Measurements from ENCODE around the gene SPTBN4. TPM values are rescaled to one million over a fixed set of nuclear protein-coding genes. Genes with fewer than 3 reads are reported as not detected.
"Not testable (repeated sequence)": the region's sequence is repeated elsewhere in the genome, so short reads cannot be mapped to it uniquely, and the experiment has no call there.

The SPTBN4 gene
- total RNA-seq, 1 donor from 2014 or later: 0.20 TPM

DNA sequence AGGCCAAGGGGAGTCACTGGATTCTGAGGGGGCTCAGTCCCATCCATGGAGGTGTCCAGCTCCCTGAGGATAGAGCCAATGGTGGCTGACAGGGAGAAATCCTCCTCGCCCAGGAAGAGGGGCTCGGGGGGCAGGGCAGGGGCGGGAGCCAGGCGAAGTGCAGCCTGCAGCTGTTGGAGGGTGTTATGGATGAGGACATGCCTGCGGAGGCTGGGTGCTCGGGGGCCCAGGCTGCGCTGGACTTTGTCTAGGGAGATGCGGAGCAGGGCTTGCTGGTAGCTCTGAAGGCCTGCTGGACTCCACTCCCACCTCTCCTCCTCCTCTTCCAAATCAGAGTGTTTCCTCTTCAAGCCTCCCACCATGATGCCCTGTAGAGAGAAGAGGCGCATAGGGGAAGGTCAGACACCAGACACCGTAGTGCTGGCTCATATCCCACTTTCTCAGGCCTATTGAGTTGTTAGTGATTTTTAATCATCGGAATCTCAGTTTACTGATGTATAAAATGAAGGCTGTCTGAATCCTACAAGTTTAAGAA is 25.0 kb upstream of the SPTBN4 start:
- no peak for DNase-seq (ENCODE audit: low read depth, low spot score)

DNA sequence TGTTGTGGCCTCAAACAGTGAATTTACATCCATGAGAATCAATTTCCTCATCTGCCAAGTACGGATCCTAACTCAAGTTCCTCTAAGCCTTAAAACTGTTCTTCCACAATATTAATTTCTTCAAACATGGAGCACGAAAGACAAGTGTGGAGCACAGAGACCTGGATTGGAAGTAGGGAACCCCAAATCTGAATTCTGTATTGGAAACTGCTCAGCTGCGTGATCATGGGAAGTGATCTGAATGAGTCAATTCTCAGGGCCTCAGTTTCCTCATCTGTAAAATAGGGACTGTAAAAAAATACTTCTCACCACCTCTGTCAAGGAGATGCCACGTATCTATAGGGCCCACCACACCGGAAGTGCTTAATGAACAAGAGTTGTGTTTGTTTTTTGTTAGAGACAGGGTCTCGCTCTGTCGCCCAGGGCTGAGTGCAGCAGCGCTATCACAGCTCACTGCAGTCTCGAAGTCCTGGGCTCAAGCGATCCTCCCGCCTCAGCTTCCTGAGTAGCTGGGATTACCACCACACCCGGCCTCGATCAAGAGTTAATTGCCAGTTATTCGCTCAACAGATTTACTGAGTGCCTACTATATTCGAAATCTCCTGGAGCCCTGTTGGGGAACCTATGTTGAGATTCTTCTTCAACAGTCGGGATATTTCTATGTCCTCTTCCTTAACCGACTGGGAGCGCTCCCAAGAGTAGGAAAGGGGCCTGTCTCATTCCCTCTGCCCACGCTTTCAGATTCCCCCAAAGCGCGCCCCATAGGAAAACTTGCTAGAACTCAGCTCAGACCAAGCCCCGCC is 24.3 kb upstream of the SPTBN4 start:
- DNase-seq (ENCODE audit: low read depth, low spot score): no peak

DNA sequence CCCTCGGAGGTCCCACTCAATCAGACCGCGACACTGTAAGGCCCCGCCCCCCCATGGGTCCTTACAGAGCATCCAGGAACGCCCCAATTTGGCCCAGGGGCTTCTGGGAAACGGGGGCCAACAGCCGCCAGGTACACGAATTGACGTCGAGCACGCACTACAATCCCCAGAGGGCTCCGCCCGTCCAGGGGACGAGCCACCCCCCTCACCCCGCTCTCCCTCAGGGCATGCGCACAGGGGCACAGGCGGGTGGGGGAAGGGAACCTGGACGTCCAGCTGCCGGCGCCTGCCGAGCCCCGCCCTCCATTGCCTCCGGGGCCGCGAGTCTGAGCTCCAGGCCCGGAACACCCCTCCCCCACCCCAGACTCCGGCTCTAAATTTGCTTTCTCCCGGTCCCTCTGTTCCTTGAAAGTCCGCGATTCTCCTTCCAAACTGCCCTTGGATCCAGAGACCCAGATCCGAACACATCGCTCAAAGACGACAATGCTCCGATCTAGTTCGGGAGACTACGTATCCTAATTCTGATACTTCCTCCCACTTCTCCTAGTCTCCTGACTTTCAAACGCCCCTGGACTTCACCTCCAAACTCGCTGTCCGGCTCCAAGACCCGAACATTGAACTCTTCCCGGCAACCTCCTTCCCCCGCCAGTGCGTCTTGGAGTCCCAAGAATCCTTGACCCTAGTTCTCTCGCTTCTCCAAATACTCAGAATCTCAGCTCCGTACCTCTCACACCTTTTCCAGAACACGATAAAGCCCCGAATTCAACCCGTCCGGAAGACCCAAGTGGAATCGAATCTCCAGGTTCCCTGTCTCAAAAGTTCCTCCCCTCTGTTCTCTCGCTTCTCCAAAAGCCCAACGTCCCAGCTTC is 23.4 kb upstream of the SPTBN4 start:
- DNase-seq (ENCODE audit: low read depth, low spot score): peak; percentile 98

DNA sequence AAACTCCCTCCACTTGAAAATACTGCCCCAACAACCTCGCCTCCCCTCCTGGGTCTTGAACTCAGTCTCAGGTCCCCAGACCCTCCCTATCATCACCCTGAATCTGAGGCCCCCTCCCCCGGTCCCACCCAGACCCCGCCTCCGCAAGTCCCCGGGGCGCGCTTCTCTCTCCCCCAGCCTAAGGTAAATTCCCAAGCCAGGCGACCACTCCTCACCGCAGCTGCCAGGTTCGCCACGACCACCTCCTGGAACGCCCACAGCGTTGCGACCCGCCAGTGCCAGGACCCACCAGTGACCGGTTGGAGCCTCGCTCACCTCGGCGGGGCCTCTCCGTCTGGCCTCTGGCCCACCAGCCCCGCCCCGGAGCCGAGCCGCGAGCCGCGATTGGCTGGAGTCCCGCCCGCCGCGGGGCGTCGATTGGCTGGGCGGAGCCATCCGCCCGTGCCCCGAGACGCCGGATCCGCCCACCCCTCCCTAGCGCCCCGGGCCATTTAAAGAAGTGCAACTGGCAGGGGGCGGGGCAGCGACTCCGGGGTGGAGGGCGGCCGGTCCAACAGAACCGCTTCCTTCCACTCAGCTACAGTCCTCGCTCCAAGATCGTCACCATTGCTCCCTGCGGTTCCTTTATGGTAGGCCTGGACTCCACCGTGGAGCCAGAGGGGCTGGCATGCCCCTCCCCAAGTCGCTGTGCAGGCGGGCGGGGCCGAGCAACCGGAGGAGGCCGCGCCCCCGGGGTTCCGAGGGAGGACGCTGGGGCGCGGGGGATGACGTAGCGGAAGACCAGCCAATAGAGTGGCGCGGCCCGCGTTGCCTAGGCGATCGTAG is 22.6 kb upstream of the SPTBN4 start, which contains the start of gene SERTAD3:
Gene SERTAD3, minus strand, starts transcription at position 336 of the 825 bp plus-strand sequence. CDS start 2,255 bp downstream, outside the sequence.
- DNase-seq (ENCODE audit: low read depth, low spot score): peak; percentile 82

DNA sequence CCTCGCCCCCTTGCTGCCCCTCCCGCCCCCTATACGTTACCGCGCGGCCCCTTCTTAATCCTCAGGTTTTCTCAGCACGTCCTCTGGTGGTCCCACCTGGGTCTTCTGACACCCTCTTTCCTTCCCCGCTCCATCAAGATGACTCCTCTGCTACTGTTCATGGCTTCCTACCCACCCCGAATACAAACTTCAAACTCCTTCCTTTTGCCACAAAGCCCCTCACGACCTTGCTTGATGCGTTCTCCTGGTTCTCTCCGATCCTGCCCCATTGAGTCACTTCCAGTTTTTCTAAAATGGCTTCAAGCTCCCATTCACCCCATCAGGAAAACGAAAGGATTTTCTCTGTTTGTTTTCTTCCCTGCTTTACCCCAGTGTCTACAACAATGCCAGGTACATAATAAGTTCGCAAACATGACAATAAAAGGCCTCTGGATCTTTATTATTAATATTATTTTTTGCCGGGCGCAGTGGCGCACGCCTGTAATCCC is 21.9 kb upstream of the SPTBN4 start:
- DNase-seq (ENCODE audit: low read depth, low spot score): no peak

DNA sequence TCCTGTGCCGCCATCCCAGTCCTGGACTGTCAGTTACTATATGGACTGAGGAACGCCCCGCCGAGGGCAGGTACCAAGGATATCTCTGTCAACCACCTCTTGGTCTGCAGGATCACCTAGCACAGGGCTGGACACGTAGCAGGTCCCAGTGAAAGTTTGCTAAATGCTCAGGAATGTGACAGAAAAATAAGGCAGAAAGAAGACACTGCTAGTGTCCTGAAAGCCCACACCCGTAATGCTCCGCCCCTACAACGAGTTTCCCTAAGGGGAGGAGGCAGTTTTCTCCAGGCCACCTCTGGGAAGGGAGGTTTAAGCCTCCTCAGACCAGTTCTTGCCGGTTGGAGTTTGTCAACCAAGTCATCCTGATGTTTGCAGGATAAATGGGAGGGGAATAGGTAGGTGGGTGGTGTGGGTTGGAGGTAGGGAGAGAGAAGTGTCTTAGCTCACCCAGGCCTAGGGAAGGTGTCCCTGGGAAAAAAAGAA is 21.0 kb upstream of the SPTBN4 start:
- no peak for DNase-seq (ENCODE audit: low read depth, low spot score)

DNA sequence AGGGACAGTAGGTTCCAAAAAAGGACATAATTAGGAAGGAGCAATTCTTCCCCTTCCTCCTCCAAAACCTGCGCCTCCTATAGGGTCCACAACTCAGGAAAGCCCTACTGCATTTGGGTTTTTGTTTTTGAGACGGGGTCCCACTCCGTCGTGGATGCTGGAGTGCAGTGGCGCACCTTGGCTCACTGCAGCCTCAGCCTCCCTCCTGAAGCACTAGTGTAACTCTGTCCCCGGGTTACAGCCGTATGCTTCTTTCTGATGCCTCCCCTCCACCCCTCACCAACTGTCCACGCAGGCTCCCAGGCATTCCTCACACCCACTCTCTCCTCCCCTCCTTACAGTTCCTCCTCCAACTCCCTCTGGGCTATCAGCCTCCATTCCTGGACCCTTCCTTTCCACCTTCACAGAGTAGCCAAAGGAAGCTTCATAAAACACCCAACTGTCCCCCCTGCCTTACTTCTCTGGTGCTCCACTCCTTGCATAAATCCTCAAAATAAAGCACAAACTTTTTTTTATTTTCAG is 20.5 kb upstream of the SPTBN4 start:
- no peak for DNase-seq (ENCODE audit: low read depth, low spot score)

DNA sequence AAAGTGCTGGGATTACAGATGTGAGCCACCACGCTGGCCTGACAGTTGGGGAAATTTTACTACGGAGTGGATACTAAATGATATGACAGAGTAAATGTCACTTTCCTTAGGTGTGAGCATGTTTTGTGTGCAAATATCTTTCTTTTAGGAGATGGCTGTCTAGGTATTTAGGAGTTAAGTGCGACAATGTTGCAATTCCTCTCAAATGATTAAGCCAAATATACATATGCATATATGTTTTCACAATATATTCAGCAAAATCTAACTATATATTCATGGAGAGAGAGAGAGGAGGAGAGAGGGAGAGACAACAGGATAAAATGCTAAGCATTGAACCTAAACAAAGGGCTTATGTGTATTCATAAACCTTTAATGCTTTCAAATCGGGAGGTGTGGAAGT is 17.3 kb upstream of the SPTBN4 start:
- DNase-seq (ENCODE audit: low read depth, low spot score): no peak

DNA sequence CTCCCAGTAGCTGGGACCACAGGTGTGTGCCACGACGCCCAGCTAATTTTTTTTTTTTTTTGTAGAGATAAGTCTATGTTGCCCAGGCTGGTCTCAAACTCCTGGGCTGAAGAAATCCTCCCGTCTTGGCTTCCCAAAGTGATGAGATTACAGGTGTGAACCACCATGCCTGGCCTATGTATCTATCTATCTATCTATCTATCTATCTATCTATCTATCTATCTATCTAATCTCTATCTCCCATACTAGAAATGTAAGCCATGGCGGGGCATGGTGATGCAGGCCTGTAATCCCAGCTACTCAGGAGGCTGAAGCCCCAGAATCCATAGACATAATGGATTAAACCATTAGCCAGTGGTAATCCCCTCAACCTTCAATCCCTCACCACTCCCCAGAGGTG is 16.1 kb upstream of the SPTBN4 start:
- no peak for DNase-seq (ENCODE audit: low read depth, low spot score)

DNA sequence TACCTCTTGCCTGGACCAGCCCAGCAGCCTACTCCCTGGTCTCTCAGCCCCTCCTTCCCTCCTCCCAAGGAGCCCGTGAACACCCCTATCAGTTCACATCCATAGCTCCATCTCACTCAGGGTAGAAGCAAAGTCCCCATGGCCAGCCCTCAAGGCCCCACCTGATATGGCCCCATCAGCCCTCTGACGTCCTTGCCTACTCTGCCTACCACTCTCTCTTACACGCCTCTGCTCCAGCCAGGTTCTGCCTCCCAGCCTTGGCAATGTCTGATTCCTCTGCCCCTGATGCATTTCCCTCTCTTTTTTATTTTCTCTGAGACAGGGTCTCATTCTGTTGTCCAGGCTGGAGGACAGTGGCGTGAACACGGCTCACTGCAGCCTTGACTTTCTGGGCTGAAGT is 14.8 kb upstream of the SPTBN4 start:
- DNase-seq (ENCODE audit: low read depth, low spot score): no peak

DNA sequence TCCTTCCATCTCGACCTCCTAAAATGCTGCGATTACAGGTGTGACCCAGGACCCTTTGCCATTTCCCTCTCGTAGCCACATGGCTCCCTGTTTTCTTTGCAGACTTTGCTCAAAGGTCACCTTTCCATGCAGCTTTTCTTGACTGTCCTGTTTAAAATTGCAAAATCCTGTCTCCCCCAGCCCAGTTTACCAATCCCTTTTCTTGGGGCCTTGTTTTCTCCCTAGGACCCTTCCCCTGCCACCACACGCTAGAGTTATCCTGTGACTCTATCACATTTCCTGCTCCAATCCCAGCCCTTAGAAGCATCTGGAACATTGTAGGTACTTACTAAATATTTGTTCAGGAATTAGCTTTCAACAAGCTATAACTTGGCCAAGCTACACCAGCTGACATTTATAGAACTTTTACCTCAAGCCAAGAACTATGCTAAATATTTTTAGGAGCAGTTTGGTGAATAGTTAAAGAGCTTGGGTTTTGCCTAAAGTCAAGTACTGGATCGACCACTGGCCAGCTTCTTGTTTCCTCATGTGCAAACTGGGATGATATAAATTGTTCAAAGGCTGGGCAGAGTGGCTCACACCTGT is 13.6 kb upstream of the SPTBN4 start:
- DNase-seq (ENCODE audit: low read depth, low spot score): no peak

DNA sequence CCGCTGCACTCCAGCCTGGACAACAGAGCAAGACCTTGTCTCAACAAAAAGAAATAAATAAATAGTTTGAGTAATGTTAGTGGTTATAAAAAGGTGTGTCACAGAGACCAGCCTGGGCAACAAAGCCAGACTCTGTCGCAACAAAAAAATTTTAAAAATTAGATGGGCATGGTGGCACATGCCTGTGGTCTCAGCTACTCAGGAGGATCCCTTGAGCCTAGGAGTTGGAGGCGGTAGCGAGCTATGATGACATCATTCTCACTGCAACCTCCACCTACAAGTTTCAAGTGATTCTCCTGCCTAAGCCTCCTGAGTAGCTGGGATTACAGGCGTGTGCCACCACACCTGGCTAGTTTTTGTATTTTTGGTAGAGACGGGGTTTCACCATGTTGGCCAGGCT is 12.9 kb upstream of the SPTBN4 start:
- DNase-seq (ENCODE audit: low read depth, low spot score): not testable (repeated sequence)

DNA sequence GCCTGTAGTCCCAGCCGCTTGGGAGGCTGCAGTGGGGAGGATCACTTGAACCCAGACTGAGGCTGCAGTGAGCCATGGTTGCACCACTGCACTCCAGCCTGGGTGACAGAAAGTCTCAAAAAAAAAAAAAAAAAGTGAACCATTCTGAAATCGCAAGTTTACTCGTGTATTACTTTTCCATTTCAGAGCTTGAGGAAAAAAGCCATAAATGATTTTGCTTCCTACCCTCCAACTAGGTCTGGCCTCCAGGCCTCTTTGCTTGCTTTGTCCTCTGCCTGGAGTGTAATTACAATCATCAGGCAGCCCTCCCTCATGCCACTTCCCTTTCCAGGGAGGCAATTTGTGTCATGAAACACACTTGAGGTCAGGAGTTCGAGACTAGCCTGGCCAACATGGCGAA is 9.8 kb upstream of the SPTBN4 start:
- no peak for DNase-seq (ENCODE audit: low read depth, low spot score)

DNA sequence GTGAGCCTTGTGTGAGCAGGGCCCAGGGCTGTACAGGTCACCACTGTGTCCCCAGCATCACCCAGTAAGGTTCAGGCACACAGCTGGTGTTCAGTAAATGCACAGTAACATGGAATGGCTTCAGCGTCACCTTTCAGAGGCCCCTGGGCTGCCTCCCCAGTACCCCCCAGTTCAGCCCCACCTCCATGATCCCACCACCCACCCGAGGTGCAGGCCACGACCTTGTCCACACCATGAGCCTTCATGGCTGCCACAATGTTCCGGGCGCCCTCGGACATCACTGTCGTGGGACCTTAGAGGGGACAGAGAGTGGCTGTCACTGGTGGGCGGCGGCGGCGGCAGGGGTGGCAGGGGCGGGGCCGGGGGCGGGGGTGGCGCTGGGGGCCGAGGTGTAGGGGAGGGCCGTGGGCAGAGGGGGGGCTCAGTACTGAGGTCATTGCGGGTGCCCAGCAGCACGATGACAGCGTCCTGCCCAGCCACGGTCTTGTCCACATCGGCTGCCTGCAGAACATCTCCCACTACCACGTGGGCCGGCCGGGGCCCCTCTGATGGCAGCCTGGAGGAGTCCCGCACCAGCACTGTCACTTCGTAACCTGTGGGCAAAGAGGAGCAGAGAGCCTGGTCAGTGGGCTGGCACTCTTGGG is 8.7 kb upstream of the SPTBN4 start:
- DNase-seq (ENCODE audit: low read depth, low spot score): no peak

DNA sequence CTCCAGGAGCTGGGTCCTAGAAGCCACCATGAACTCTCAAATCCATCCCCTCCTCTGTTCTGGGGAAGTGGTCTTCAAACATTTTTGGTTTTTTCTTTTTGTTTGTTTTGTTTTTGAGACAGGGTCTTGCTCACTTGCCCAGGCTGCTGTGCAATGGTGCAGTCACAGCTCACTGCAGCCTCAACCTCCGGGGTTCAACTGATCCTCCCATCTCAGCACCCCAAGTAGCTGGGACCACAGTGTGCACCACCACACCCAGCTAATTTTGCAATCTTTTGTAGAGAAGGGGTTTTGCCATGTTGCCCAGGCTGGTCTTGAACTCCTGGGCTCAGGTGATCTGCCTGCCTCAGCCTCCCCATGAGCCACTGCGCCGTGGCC is 8.2 kb upstream of the SPTBN4 start:
- DNase-seq (ENCODE audit: low read depth, low spot score): no peak

DNA sequence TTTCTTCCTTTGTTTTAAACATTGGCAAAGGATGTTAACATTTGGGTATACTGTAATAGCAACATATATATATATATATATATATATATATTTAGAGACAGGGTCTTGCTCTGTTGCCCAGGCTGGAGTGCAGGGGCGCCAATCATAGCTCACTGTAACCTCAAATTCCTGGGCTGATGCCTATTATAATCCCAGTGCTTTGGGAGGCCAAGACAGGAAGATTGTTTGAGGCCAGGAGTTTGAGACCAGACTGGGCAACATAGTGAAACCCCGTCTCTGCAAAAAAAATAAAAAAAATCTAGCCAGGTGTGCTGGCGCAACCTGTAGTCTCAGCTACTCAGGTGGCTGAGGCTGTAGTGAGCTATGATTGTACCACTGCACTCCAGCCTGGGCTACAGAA is 6.6 kb upstream of the SPTBN4 start:
- no peak for DNase-seq (ENCODE audit: low read depth, low spot score)

DNA sequence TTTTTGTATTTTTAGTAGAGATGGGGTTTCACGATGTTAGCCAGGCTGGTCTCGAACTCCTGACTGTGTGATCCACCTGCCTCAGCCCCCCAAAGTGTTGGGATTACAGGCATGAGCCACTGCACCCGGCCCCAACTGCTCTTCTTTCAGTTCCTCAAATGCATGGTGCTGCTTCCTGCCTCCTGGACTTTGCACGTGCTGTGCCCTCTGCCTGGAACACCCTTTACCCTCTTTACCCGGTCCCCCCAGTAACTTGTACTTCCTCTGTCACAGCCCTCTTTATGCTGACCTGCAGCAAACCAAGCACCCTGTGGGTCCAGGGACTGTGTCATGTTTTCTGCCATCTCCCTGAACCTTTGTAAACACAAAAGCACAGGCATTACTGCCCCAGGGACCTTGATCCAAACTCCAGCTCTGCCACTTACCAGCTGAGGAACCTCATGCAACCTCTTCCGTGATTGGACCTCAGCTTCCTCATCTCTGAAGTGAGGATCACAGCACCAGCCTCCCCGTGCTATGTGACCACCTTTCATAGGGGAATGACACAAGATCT is 5.1 kb upstream of the SPTBN4 start:
- no peak for DNase-seq (ENCODE audit: low read depth, low spot score)

DNA sequence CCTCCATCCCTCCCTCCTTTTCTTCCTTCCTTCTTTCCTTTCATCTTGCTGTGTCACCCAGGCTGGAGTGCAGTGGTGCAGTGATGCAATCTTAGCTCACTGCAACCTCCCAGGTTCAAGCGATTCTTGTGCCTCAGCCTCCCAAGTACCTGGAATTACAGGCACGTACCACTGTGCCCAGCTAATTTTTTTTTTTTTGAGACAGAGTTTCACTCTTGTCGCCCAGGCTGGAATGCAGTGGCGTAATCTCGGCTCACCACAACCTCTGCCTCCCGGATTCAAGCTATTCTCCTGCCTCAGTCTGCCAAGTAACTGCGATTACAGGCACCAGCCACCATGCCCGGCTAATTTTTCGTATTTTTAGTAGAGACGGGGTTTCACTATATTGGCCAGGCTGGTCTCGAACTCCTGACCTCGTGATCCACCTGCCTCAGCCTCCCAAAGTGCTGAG is 3.2 kb upstream of the SPTBN4 start:
- DNase-seq (ENCODE audit: low read depth, low spot score): not testable (repeated sequence)
